ENCODE data around the gene PROS1.
"Not testable (repeated sequence)": the region's sequence is repeated elsewhere in the genome, so short reads cannot be mapped to it uniquely, and the experiment has no call there.

Gene PROS1

GRCh38 chr3:93931597-93932229 lies 42.0 kb downstream of the PROS1 start:
- H3K27ac Mint-ChIP-seq, result no peak overlapping the region
- ATAC-seq, result no peak
- H3K9me3 Mint-ChIP-seq, result no peaks in the 10 kb centered on the region
- no peak overlapping the region for H3K4me3 Mint-ChIP-seq
- no peaks in the 10 kb centered on the region for H3K36me3 Mint-ChIP-seq
- H3K27me3 Mint-ChIP-seq, result no peaks in the 10 kb centered on the region
- no peaks in the 10 kb centered on the region for H3K4me1 Mint-ChIP-seq

- ATAC-seq, result no peak
- H3K27me3 Mint-ChIP-seq, result no peaks in the 10 kb centered on the region
- H3K27ac Mint-ChIP-seq, result no peak overlapping the region
- no peaks in the 10 kb centered on the region for H3K9me3 Mint-ChIP-seq
- H3K4me3 Mint-ChIP-seq, result no peak overlapping the region
- H3K4me1 Mint-ChIP-seq, result no peaks in the 10 kb centered on the region
- H3K36me3 Mint-ChIP-seq, result no peaks in the 10 kb centered on the region
These were observed 43.7 kb downstream of the PROS1 start for GRCh38 chr3:93930041-93930440.

DNA sequence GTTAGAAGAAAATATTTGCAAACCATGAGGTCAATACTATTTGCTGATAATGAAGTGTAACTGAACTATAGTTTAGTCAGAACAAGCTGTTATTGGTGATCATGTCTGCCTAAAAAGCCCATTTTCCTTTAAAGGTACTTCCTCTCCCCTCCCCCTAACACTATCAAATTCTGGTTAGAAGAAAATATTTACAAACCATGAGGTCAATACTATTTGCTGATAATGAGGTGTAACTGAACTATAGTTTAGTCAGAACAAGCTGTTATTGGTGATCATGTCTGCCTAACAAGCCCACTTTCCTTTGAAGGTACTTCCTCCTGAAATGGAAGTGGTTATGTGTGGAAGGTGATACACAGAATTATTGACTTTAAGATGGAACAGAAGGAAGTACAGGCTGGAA lies 46.9 kb downstream of the PROS1 start:
- Mint-ChIP-seq H3K4me3 (no peak overlapping the region), H3K27me3 (peaks cover 4% of the 10 kb centered on the region), H3K36me3 (no peaks in the 10 kb centered on the region), H3K9me3 (no peaks in the 10 kb centered on the region), H3K27ac (no peak overlapping the region), H3K4me1 (no peaks in the 10 kb centered on the region)
- ATAC-seq, result no peak

DNA sequence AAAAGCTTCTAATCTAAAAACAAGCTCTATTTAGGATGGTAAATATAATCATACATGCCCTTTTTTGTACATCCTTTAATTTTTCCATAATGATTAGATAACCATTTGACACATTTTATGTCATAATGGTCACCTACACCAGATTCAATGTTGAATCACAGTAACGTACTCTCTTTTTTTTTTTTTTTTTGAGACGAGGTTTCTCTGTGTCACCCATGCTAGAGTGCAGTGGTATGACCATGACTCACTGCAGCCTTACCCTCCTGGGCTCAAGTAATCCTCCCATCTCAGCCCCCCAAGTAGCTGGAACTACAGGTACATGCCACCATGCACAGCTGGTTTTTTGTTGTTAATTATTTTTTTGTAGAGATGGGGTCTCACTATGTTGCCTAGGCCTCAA lies 49.2 kb downstream of the PROS1 start:
- Mint-ChIP-seq H3K9me3 (no peaks in the 10 kb centered on the region), H3K4me3 (no peak overlapping the region), H3K36me3 (no peaks in the 10 kb centered on the region), H3K27me3 (peaks cover 9% of the 10 kb centered on the region), H3K4me1 (no peaks in the 10 kb centered on the region), H3K27ac (no peak overlapping the region)
- ATAC-seq, result no peak

- Mint-ChIP-seq H3K27me3 (peaks cover 9% of the 10 kb centered on the region), H3K4me1 (no peaks in the 10 kb centered on the region), H3K9me3 (no peaks in the 10 kb centered on the region), H3K4me3 (no peak overlapping the region), H3K36me3 (no peaks in the 10 kb centered on the region), H3K27ac (no peak overlapping the region)
- no peak for ATAC-seq
These were observed 50.7 kb downstream of the PROS1 start for GRCh38 chr3:93923006-93923405.

- ATAC-seq, H3K9me3 Mint-ChIP-seq, H3K27ac Mint-ChIP-seq, H3K36me3 Mint-ChIP-seq, H3K4me3 Mint-ChIP-seq, H3K27me3 Mint-ChIP-seq, H3K4me1 Mint-ChIP-seq: not testable (repeated sequence)
These were observed 56.1 kb downstream of the PROS1 start for GRCh38 chr3:93917546-93918029.

- not testable (repeated sequence) for H3K4me3 Mint-ChIP-seq, H3K27ac Mint-ChIP-seq, ATAC-seq, H3K4me1 Mint-ChIP-seq, H3K9me3 Mint-ChIP-seq, H3K27me3 Mint-ChIP-seq, H3K36me3 Mint-ChIP-seq
These were observed 60.1 kb downstream of the PROS1 start for GRCh38 chr3:93913623-93914022.

- Mint-ChIP-seq H3K4me3 (no peak overlapping the region), H3K9me3 (peaks cover 5% of the 10 kb centered on the region), H3K36me3 (no peaks in the 10 kb centered on the region), H3K27ac (no peak overlapping the region), H3K4me1 (no peaks in the 10 kb centered on the region), H3K27me3 (no peaks in the 10 kb centered on the region)
- ATAC-seq, result no peak
These were observed 62.5 kb downstream of the PROS1 start for GRCh38 chr3:93911206-93911605.

DNA sequence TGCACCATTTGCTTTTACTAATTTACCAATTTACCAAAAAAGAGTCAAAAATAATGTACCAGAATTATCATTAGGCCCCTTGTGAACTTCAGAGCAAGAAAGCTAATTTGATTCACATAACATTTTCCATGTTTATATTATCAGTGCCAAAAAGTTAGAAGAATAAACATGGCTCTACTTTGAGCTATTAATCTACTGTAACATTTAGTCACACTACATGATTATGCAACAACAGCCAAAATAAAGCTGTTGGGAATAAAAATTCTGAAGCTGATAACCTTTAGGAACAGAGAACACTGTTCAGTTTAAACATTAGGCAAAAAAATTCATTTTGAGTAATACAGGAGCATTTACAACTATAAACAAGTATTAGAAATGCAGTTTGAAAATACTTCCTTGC lies 63.6 kb downstream of the PROS1 start:
- H3K27ac Mint-ChIP-seq, result no peak overlapping the region
- H3K4me1 Mint-ChIP-seq, result no peaks in the 10 kb centered on the region
- no peaks in the 10 kb centered on the region for H3K36me3 Mint-ChIP-seq
- ATAC-seq, result no peak
- no peak overlapping the region for H3K4me3 Mint-ChIP-seq
- H3K9me3 Mint-ChIP-seq, result peaks cover 5% of the 10 kb centered on the region
- H3K27me3 Mint-ChIP-seq, result no peaks in the 10 kb centered on the region

DNA sequence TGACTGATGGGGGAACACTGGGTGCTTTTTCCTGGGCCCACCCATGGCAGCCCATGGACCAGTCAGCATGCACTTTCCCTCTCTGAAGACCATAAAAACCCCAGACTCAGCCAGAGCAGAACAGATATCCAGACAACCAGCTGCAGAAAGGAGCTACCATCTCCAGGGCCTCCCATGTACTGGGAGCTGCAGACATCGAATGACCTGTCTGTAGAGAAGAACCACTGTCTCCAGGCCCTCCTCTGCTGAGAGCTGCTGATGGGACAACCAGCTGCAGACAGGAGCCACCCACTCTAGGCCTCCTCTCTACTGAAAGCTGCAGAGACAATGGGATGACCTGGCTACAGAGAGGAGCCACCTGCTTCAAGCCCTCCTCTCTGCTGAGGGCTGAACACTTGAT lies 66.6 kb downstream of the PROS1 start:
- H3K4me3 Mint-ChIP-seq, result no peak overlapping the region
- H3K36me3 Mint-ChIP-seq, result no peaks in the 10 kb centered on the region
- no peaks in the 10 kb centered on the region for H3K27me3 Mint-ChIP-seq
- peaks cover 4% of the 10 kb centered on the region for H3K9me3 Mint-ChIP-seq
- ATAC-seq, result peak; percentile 37
- H3K4me1 Mint-ChIP-seq, result no peaks in the 10 kb centered on the region
- no peak overlapping the region for H3K27ac Mint-ChIP-seq

- ATAC-seq, result peak; percentile 12
- no peak overlapping the region for H3K27ac Mint-ChIP-seq
- H3K36me3 Mint-ChIP-seq, result no peaks in the 10 kb centered on the region
- no peaks in the 10 kb centered on the region for H3K27me3 Mint-ChIP-seq
- peaks cover 2% of the 10 kb centered on the region for H3K9me3 Mint-ChIP-seq
- H3K4me3 Mint-ChIP-seq, result no peak overlapping the region
- H3K4me1 Mint-ChIP-seq, result no peaks in the 10 kb centered on the region
These were observed 67.5 kb downstream of the PROS1 start for GRCh38 chr3:93906245-93906644.

DNA sequence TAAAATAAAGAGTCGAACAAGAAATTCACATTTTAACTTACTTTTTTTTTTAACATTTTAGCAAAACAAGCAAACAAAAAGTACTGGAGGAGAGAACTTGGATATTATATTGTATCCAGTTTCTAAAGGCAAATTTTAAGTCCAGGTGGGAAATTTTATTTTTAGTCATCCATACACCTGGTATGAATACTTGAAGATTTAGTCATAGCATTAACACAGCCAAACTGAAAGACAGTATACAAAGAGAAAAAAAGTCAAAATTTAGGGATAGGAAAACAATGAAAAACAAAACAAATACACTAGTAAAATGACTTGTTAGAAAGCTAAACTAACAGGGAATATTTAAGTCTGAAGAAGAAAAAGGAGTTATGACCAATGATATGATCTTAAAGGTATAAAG lies 69.1 kb downstream of the PROS1 start:
- Mint-ChIP-seq H3K9me3 (peaks cover 2% of the 10 kb centered on the region), H3K27me3 (no peaks in the 10 kb centered on the region), H3K4me1 (no peaks in the 10 kb centered on the region), H3K4me3 (no peak overlapping the region), H3K36me3 (no peaks in the 10 kb centered on the region), H3K27ac (no peak overlapping the region)
- ATAC-seq, result no peak

GRCh38 chr3:93878250-93879017 lies 95.3 kb downstream of the PROS1 start:
- H3K27me3 Mint-ChIP-seq, H3K4me1 Mint-ChIP-seq, H3K9me3 Mint-ChIP-seq, ATAC-seq, H3K4me3 Mint-ChIP-seq, H3K27ac Mint-ChIP-seq, H3K36me3 Mint-ChIP-seq: not testable (repeated sequence)

DNA sequence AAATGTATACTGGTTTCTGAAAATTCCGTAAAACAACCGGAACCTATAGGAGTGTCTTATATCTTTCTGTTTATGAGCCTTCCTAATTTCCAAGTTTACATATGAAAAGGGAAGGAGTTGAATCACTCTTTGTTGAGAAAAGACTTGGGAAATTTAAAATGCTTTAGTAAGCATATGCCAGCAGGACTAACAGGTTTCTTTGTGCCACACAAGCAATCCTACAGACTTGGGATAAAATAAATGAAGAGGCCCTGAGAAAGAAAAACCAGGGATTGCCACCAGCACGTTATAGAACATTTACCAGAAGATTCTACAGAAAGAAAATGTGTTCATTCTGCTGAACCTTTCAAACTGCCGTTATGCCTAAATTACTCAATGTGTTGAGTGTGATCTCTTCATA lies 96.3 kb downstream of the PROS1 start:
- ATAC-seq, H3K27ac Mint-ChIP-seq, H3K27me3 Mint-ChIP-seq, H3K4me3 Mint-ChIP-seq, H3K4me1 Mint-ChIP-seq, H3K9me3 Mint-ChIP-seq, H3K36me3 Mint-ChIP-seq: not testable (repeated sequence)

DNA sequence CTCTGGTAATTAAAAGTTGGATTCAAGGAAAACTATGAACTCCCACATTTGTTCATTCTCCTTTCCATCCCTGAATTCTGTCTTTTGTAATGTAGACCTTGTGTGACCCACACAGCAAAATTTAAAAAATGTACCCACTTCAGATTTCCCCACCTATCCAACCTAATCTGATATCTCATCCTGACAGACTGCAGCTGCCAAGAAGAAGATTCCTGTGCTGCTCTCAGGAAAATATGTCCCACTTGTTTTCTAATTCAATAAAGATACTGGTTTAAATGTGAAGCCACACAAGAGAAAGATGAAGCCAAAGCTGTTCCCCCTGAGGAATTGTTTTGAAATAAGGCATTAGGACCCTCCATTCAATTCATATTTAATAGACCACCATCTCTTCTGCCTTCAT lies 100.3 kb downstream of the PROS1 start:
- not testable (repeated sequence) for H3K27me3 Mint-ChIP-seq, H3K36me3 Mint-ChIP-seq, ATAC-seq, H3K4me3 Mint-ChIP-seq, H3K4me1 Mint-ChIP-seq, H3K27ac Mint-ChIP-seq, H3K9me3 Mint-ChIP-seq

DNA sequence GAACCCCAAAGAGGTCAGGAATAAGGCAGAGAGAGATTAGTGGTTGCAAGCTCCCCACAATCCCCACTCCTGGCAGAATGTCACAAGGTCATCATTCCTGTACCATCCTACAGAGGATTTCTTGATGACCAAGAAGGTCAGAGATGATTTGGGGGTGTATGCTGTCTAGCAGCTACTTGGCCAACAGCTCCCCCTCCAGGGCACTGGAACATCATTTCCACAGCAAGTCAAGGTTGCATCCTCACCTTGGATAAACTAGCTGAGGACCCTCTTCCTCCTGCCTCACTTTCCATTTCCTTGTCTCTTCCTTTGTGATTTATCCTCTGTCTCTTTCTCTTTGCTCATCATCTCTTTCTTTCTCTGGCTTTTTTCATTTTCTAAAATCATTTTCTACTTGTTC lies 106.3 kb downstream of the PROS1 start:
- no peaks in the 10 kb centered on the region for H3K36me3 Mint-ChIP-seq
- no peak for ATAC-seq
- H3K4me3 Mint-ChIP-seq, result no peak overlapping the region
- H3K27ac Mint-ChIP-seq, result no peak overlapping the region
- H3K27me3 Mint-ChIP-seq, result no peaks in the 10 kb centered on the region
- no peaks in the 10 kb centered on the region for H3K4me1 Mint-ChIP-seq
- H3K9me3 Mint-ChIP-seq, result no peaks in the 10 kb centered on the region

All from stimulated activated memory B cell treated with anti-CD40 and anti-IgM and Interleukin-4, amounts not matched to agents 10 μg/mL and 1 μg/mL and 100 μg/mL, for 72 hours (primary cell).